Gastroesophageal sphincter (tissue), 4 donors: ENCODE measurements around the gene KCNIP4. TPM values are rescaled to one million over a fixed set of nuclear protein-coding genes. Genes with fewer than 3 reads are reported as not detected.

ENCODE experiments used
- ATAC-seq: fragments of 150-250 bp; one replicate; pipeline ENCODE4 v1.9.1; 2016; ENCODE audit warnings: mild to moderate bottlenecking, moderate library complexity
- H3K27ac ChIP-seq, 4 donors: fragments of 200-600 bp; sonication (generic) in 3 of 4; 1 replicate in 3 of 4; 2 replicates in 1 of 4; pipeline ENCODE4 v1.5.1; 2016 to 2019
- H3K27me3 ChIP-seq: fragments of 200-600 bp; sonication (generic); one replicate; pipeline ENCODE4 v1.5.1; 2019
- H3K36me3 ChIP-seq, 2 donors: fragments of 200-600 bp; sonication (generic); one replicate each; pipeline ENCODE4 v1.5.1; 2019; ENCODE audit warnings: control low read depth in 1 of 2
- H3K4me1 ChIP-seq, 3 donors: fragments of 200-600 bp; sonication (generic); 1 replicate in 2 of 3; 2 replicates in 1 of 3; pipeline ENCODE4 v1.5.1; 2016 to 2019; ENCODE audit warnings: control low read depth in 2 of 3
- H3K4me3 ChIP-seq, 2 donors: fragments of 200-600 bp; sonication (generic); one replicate each; pipeline ENCODE4 v1.5.1; 2019; ENCODE audit warnings: mild to moderate bottlenecking in 1 of 2, moderate library complexity in 1 of 2
- H3K9me3 ChIP-seq, 3 donors: fragments of 200-600 bp; sonication (generic); one replicate each; pipeline ENCODE4 v1.5.1; 2017 to 2019; ENCODE audit warnings: control low read depth in 2 of 3
- CTCF ChIP-seq, 4 experiments: fragments of 200-600 bp in 2 of 4; fragments of 450-650 bp in 2 of 4; sonication (generic) in 1 of 4; IDR thresholded peaks; one replicate each; pipeline ENCODE4 v1.5.1; 2017 to 2019; ENCODE audit warnings: antibody characterized with exemption in 4 of 4, mild to moderate bottlenecking in 2 of 4, moderate library complexity in 2 of 4
- EP300 ChIP-seq: sonication (generic); formaldehyde crosslinking; IDR thresholded peaks from one replicate; pipeline ENCODE4 v1.6.1; 2017; ENCODE audit warnings: antibody characterized with exemption, mild to moderate bottlenecking
- POLR2A ChIP-seq, 2 donors: fragments of 450-650 bp; IDR thresholded peaks; one replicate each; pipeline ENCODE4 v1.6.1; 2017; ENCODE audit warnings: antibody characterized with exemption in 2 of 2, mild to moderate bottlenecking in 2 of 2, moderate library complexity in 1 of 2
- POLR2AphosphoS5 ChIP-seq: sonication (generic); formaldehyde crosslinking; IDR thresholded peaks from one replicate; pipeline ENCODE4 v1.6.1; 2017; ENCODE audit warnings: antibody characterized with exemption
- WGBS, 2 donors: methylation state at CpG; one replicate each; pipeline ENCODE4 v1.1.5; 2018; ENCODE audit warnings: low coverage in 1 of 2; 5-methylcytosine and 5-hydroxymethylcytosine counted together
- total RNA-seq, 4 donors: library from RNA; depleted of rRNA; stranded (reverse); fragments of >200 nt; gene quantifications; one replicate each; pipeline ENCODE4 v1.1.0, GENCODE V29; 2016

KCNIP4 gene
- total RNA-seq, 4 donors from 2014 or later: 0.23 to 0.59 (median 0.54) TPM; not detected in 1

GRCh38 chr4:21092531-21092930 lies 856.0 kb downstream of the KCNIP4 start:
- no peaks in the 10 kb centered on the region for H3K4me1 ChIP-seq
- no peaks in the 10 kb centered on the region for H3K36me3 ChIP-seq
- no peak for ATAC-seq
- no peaks in the 10 kb centered on the region for H3K9me3 ChIP-seq
- 100% methylated on average over 1 of the region's 1 CpG; no CpG with 5 or more reads in 1 of the 2 donors for WGBS, 2 donors
- H3K27me3 ChIP-seq: no peaks in the 10 kb centered on the region
- H3K4me3 ChIP-seq: no peak overlapping the region
- H3K27ac ChIP-seq: no peak overlapping the region
- TF ChIP-seq POLR2A (IDR thresholded peaks at IDR 0.05) (no peak), POLR2AphosphoS5 (no peak), EP300 (no peak), CTCF (IDR thresholded peaks at IDR 0.05) (no peak)

GRCh38 chr4:21090094-21090666 lies 858.4 kb downstream of the KCNIP4 start:
- no peaks in the 10 kb centered on the region for H3K4me1 ChIP-seq
- TF ChIP-seq POLR2AphosphoS5 (no peak), POLR2A (IDR thresholded peaks at IDR 0.05) (no peak), CTCF (IDR thresholded peaks at IDR 0.05) (no peak), EP300 (no peak)
- 67 to 74% methylated on average over 4 of the region's 4 CpGs for WGBS, 2 donors
- no peaks in the 10 kb centered on the region for H3K9me3 ChIP-seq
- H3K4me3 ChIP-seq: no peak overlapping the region
- H3K27ac ChIP-seq: no peak overlapping the region
- H3K36me3 ChIP-seq: no peaks in the 10 kb centered on the region
- no peak for ATAC-seq
- no peaks in the 10 kb centered on the region for H3K27me3 ChIP-seq

DNA sequence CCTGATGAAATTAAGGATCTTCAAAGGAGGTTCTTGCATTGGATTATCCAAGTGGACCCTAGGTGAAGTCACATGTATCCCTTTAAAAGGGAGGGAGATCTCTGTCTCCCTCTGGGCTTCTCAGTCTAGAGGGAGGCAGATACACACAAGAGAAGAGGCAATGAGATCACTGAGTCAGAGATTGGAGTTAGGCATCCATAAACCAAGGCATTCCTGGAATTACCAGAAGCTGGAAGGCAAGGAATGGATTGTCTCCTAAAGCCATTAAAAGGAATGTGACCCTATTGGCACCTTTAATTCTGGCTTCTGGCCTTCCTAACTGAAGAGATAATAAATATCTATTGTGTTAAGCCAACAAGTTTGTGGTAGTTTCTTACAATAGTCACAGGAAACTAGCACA lies 865.2 kb downstream of the KCNIP4 start:
- no peaks in the 10 kb centered on the region for H3K36me3 ChIP-seq
- H3K4me3 ChIP-seq: no peak overlapping the region
- H3K27ac ChIP-seq: no peak overlapping the region
- TF ChIP-seq POLR2A (IDR thresholded peaks at IDR 0.05): no peak
- no peak for TF ChIP-seq EP300
- no peak for TF ChIP-seq CTCF (IDR thresholded peaks at IDR 0.05)
- no peak for TF ChIP-seq POLR2AphosphoS5
- H3K4me1 ChIP-seq: no peaks in the 10 kb centered on the region
- ATAC-seq: no peak
- no peaks in the 10 kb centered on the region for H3K27me3 ChIP-seq
- peaks cover 0 to 7% (median 0%) of the 10 kb centered on the region in 3 donors for H3K9me3 ChIP-seq

DNA sequence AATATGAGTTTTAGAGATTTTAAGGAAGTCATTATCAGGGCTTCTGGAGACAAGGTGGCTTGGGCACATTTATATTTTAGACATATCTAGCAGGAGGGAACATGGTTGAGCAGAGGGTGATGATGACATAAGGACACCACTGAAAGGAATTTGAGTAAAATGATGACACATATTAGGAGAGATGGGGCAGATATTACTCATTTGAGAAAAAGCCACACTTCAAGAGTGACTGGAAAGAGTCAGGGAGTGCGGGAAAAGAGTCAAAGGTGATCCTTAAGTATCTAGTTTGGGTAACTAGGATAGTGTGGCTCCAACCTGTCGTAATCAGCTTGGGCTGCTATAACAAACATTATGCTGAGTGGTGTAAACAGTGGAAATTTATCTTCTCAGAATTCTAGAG lies 870.6 kb downstream of the KCNIP4 start:
- H3K27me3 ChIP-seq: no peaks in the 10 kb centered on the region
- no peaks in the 10 kb centered on the region for H3K36me3 ChIP-seq
- peaks cover 0 to 7% (median 0%) of the 10 kb centered on the region in 3 donors for H3K9me3 ChIP-seq
- H3K4me3 ChIP-seq: no peak overlapping the region
- WGBS, 2 donors: 71 to 78% methylated on average over 1 to 2 of the region's 2 CpGs
- no peak for ATAC-seq
- no peak overlapping the region for H3K27ac ChIP-seq
- H3K4me1 ChIP-seq: no peaks in the 10 kb centered on the region
- TF ChIP-seq POLR2A (IDR thresholded peaks at IDR 0.05): no peak
- no peak for TF ChIP-seq POLR2AphosphoS5
- no peak for TF ChIP-seq CTCF (IDR thresholded peaks at IDR 0.05)
- TF ChIP-seq EP300: no peak

GRCh38 chr4:21067351-21067750 lies 881.2 kb downstream of the KCNIP4 start:
- H3K27ac ChIP-seq: no peak overlapping the region
- 100% methylated on average over 1 of the region's 1 CpG; no CpG with 5 or more reads in 1 of the 2 donors for WGBS, 2 donors
- no peak for TF ChIP-seq POLR2AphosphoS5
- no peak for TF ChIP-seq CTCF (IDR thresholded peaks at IDR 0.05)
- no peak for TF ChIP-seq POLR2A (IDR thresholded peaks at IDR 0.05)
- TF ChIP-seq EP300: no peak
- peaks cover 0 to 1% (median 0%) of the 10 kb centered on the region in 3 donors for H3K9me3 ChIP-seq
- H3K4me3 ChIP-seq: no peak overlapping the region
- no peaks in the 10 kb centered on the region for H3K27me3 ChIP-seq
- ATAC-seq: no peak
- no peaks in the 10 kb centered on the region for H3K4me1 ChIP-seq
- no peaks in the 10 kb centered on the region for H3K36me3 ChIP-seq
